LNCAP (cell line): Measurements from ENCODE around the gene CCDC124.

ENCODE experiments used
- TF ChIP-seq, protein P1 (sequence below): fragments of 450-650 bp; IDR thresholded peaks from 2 replicates; pipeline ENCODE4 v1.5.1; 2017; ENCODE audit warnings: mild to moderate bottlenecking

The CCDC124 gene

DNA sequence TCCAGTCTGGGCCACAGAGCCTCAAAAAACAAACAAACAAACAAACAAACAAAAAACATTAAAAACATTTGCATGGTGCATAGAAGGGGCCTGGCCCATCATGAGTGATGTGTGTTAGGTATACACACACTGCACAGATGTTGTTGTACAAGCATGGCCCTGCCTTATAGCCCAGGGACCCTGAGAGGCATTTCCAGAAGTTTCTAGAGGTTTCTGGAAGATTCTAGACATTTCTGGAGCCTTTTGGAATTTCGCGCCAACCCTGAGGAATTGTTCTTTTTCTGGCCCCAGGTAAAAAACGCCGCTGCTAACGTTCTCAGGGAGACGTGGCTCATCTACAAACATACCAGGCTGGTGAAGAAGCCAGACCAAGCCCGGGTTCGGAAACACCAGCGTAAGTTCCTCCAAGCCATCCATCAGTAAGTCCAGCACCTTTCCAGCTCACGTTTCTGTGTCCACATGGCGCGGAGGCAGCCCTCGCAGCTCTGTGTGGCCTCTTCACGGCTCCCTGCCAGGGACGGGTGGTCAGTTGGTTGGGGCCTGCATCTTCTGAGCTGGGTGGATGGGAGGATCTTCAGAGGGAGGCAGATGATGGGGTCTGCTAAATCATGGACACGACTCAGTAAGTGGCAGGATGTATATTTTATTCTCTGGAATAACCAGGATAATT lies 56.7 kb downstream of the CCDC124 start:
- TF ChIP-seq, protein P1, sequence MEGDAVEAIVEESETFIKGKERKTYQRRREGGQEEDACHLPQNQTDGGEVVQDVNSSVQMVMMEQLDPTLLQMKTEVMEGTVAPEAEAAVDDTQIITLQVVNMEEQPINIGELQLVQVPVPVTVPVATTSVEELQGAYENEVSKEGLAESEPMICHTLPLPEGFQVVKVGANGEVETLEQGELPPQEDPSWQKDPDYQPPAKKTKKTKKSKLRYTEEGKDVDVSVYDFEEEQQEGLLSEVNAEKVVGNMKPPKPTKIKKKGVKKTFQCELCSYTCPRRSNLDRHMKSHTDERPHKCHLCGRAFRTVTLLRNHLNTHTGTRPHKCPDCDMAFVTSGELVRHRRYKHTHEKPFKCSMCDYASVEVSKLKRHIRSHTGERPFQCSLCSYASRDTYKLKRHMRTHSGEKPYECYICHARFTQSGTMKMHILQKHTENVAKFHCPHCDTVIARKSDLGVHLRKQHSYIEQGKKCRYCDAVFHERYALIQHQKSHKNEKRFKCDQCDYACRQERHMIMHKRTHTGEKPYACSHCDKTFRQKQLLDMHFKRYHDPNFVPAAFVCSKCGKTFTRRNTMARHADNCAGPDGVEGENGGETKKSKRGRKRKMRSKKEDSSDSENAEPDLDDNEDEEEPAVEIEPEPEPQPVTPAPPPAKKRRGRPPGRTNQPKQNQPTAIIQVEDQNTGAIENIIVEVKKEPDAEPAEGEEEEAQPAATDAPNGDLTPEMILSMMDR: no peak

DNA sequence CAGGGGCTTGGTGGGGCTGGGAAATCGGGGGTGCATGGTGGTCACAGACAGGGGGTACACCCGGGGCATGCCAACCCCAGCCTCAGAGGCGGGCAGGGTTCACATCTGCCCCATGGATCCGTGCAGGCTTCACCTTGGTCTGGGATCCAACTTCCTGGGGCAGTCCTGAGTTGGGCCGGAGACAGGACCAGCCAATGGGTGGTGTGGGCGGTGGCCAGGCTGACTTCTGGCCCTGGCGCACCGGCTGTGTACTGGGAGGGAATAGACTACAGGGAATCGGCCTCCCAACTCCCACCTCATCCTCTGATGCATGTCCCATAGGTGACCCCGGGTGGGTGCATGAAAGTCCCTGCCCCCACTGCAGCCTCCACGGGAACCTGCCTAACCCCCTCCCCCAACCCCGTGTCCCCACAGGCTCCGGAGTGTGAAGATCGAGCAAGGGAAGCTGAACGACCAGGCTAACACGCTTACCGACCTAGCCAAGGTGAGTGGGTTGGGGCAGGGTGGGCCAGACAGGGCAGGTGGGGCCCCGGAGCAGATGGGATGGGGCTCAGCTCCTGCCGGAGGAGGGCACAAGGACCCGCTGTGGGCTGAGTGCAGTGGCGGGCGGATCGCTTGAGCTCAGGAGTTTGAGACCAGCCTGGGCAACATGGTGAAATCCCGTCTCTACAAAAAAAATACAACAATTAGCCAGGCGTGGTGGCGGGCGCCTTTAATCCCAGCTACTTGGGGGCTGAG lies 60.4 kb downstream of the CCDC124 start:
- TF ChIP-seq, protein P1: no peak
